Upper lobe of left lung (tissue), 6 donors: ENCODE results near the gene RASGRF2. TPM values are rescaled to one million over a fixed set of nuclear protein-coding genes. Genes with fewer than 3 reads are reported as not detected.
A peak's percentile ranks its signal among the peaks of the same experiment; 100 is the strongest.

ENCODE experiments used
- ATAC-seq, 2 donors: fragments of 200-7000 bp; cut with Tn5 transposase; one replicate each; pipeline ENCODE4 v1.9.1; 2022; ENCODE audit warnings: mild to moderate bottlenecking in 2 of 2, moderate library complexity in 2 of 2; ENCODE audit not compliant: low FRiP score in 2 of 2
- DNase-seq, 2 donors: peaks; one replicate each; pipeline ENCODE4 v3.0.0-alpha.2; 2019 to 2020
- H3K27ac ChIP-seq, 4 donors: fragments of 200-600 bp; sonication (generic); one replicate each; pipeline ENCODE4 v1.5.1; 2016 to 2019
- H3K27me3 ChIP-seq, 4 donors: fragments of 200-600 bp; sonication (generic); one replicate each; pipeline ENCODE4 v1.5.1; 2017 to 2019
- H3K36me3 ChIP-seq, 4 donors: fragments of 200-600 bp; sonication (generic); one replicate each; pipeline ENCODE4 v1.5.1; 2016 to 2019
- H3K4me1 ChIP-seq, 4 donors: fragments of 200-600 bp; sonication (generic); one replicate each; pipeline ENCODE4 v1.5.1; 2018 to 2019
- H3K4me3 ChIP-seq, 4 donors: fragments of 200-600 bp; sonication (generic); one replicate each; pipeline ENCODE4 v1.5.1; 2017 to 2019; ENCODE audit warnings: mild to moderate bottlenecking in 2 of 4, moderate library complexity in 1 of 4
- H3K9me3 ChIP-seq, 4 donors: fragments of 200-600 bp; sonication (generic); one replicate each; pipeline ENCODE4 v1.5.1; 2018 to 2019
- CTCF ChIP-seq, 6 experiments: fragments of 450-650 bp in 4 of 6; fragments of 200-600 bp in 2 of 6; sonication (generic) in 2 of 6; IDR thresholded peaks; one replicate each; pipeline ENCODE4 v1.5.1; 2016 to 2019; ENCODE audit warnings: antibody characterized with exemption in 6 of 6
- EP300 ChIP-seq, 4 donors: sonication (generic); formaldehyde crosslinking; IDR thresholded peaks; one replicate each; pipeline ENCODE4 v1.5.1; 2017; ENCODE audit warnings: antibody characterized with exemption in 4 of 4, control low read depth in 2 of 4
- POLR2A ChIP-seq, 4 donors: fragments of 450-650 bp; IDR thresholded peaks; one replicate each; pipeline ENCODE4 v1.5.1; 2016 to 2017; ENCODE audit warnings: antibody characterized with exemption in 4 of 4, mild to moderate bottlenecking in 2 of 4
- POLR2AphosphoS5 ChIP-seq, 2 donors: sonication (generic); formaldehyde crosslinking; IDR thresholded peaks; one replicate each; pipeline ENCODE4 v1.5.1; 2017; ENCODE audit warnings: antibody characterized with exemption in 2 of 2
- WGBS, 2 donors: methylation state at CpG; one replicate each; pipeline ENCODE4 v1.1.5; 2017 to 2018; 5-methylcytosine and 5-hydroxymethylcytosine counted together
- total RNA-seq, 6 donors: library from RNA; depleted of rRNA in 4 of 6; stranded (reverse); fragments of >200 nt in 4 of 6; gene quantifications; one replicate each; pipeline versions ENCODE4 v1.1.0 to v1.2.1, GENCODE V29; 2016 to 2021
- donor health status: DM: no; HTN: no; CAD: no; lungs with moderate emphysema.
- donor health status: DM: no; HTN: yes; CAD: no; lungs with severe emphysema.

Gene RASGRF2
- total RNA-seq, 6 donors from 2014 or later: 1.5 to 10.5 (median 4.9) TPM

- peaks cover 0 to 25% (median 9%) of the 10 kb centered on the region in 4 donors for H3K4me1 ChIP-seq
- no peak for TF ChIP-seq POLR2A (IDR thresholded peaks at IDR 0.05)
- TF ChIP-seq CTCF (IDR thresholded peaks at IDR 0.05): no peak
- TF ChIP-seq EP300 (IDR thresholded peaks at IDR 0.05): no peak
- TF ChIP-seq POLR2AphosphoS5 (IDR thresholded peaks at IDR 0.05): no peak
- DNase-seq: no peak
- peaks cover 0 to 12% (median 3%) of the 10 kb centered on the region in 4 donors for H3K27me3 ChIP-seq
- no peak overlapping the region for H3K27ac ChIP-seq
- WGBS, 2 donors: 60 to 66% methylated on average over 6 of the region's 6 CpGs
- H3K36me3 ChIP-seq: no peaks in the 10 kb centered on the region
- no peaks in the 10 kb centered on the region for H3K9me3 ChIP-seq
- ATAC-seq: no peak
- no peak overlapping the region for H3K4me3 ChIP-seq
Observed at GRCh38 chr5:80957031-80957761, 3.0 kb upstream of the RASGRF2 start.

GRCh38 chr5:80958616-80959015, 1.5 kb upstream of the RASGRF2 start:
- 88 to 91% methylated on average over 4 of the region's 4 CpGs for WGBS, 2 donors
- ATAC-seq: no peak
- TF ChIP-seq POLR2A (IDR thresholded peaks at IDR 0.05) (no peak), EP300 (IDR thresholded peaks at IDR 0.05) (no peak), POLR2AphosphoS5 (IDR thresholded peaks at IDR 0.05) (no peak), CTCF (IDR thresholded peaks at IDR 0.05) (no peak)
- Histone ChIP-seq H3K4me1 (peaks cover 0 to 33% (median 9%) of the 10 kb centered on the region in 4 donors), H3K36me3 (no peaks in the 10 kb centered on the region), H3K27me3 (peaks cover 0 to 12% (median 3%) of the 10 kb centered on the region in 4 donors), H3K9me3 (no peaks in the 10 kb centered on the region), H3K4me3 (no peak overlapping the region), H3K27ac (no peak overlapping the region)
- DNase-seq: no peak

GRCh38 chr5:80959138-80959537, 1.0 kb upstream of the RASGRF2 start:
- WGBS, 2 donors: 78 to 81% methylated on average over 8 of the region's 8 CpGs

GRCh38 chr5:80960531-80961375, 590 bp downstream of the RASGRF2 start:
- DNase-seq (peak in 1 of 2 donors; percentile 88), ATAC-seq (peak; percentile 32 to 68)
- Histone ChIP-seq H3K27ac (peak overlapping the region; percentile 17 to 86 (median 70)), H3K4me3 (peak overlapping the region; percentile 31 to 60 (median 51)), H3K4me1 (peaks cover 0 to 33% (median 9%) of the 10 kb centered on the region in 4 donors), H3K9me3 (no peaks in the 10 kb centered on the region), H3K36me3 (no peaks in the 10 kb centered on the region), H3K27me3 (peaks cover 0 to 12% (median 3%) of the 10 kb centered on the region in 4 donors)
- WGBS, 2 donors: 3 to 10% methylated on average over 5 to 37 of the region's 84 CpGs
- no peak for TF ChIP-seq EP300 (IDR thresholded peaks at IDR 0.05)
- no peak for TF ChIP-seq POLR2AphosphoS5 (IDR thresholded peaks at IDR 0.05)
- peak in 3 of 6 experiments; percentile 8 to 24 (median 9) for TF ChIP-seq CTCF (IDR thresholded peaks at IDR 0.05)
- no peak for TF ChIP-seq POLR2A (IDR thresholded peaks at IDR 0.05)

More at GRCh38 chr5:80959138-80959537, 1.0 kb upstream of the RASGRF2 start:
- Histone ChIP-seq H3K36me3 (no peaks in the 10 kb centered on the region), H3K4me1 (peaks cover 0 to 33% (median 9%) of the 10 kb centered on the region in 4 donors), H3K4me3 (no peak overlapping the region), H3K27me3 (peaks cover 0 to 12% (median 3%) of the 10 kb centered on the region in 4 donors), H3K27ac (no peak overlapping the region), H3K9me3 (no peaks in the 10 kb centered on the region)
- TF ChIP-seq POLR2A (IDR thresholded peaks at IDR 0.05) (no peak), CTCF (IDR thresholded peaks at IDR 0.05) (no peak), EP300 (IDR thresholded peaks at IDR 0.05) (no peak), POLR2AphosphoS5 (IDR thresholded peaks at IDR 0.05) (no peak)
- no peak for ATAC-seq
- no peak for DNase-seq
